Astrocyte of the hippocampus (primary cell): Measurements from ENCODE around the gene EDDM13.
"Not testable (repeated sequence)": the region's sequence is repeated elsewhere in the genome, so short reads cannot be mapped to it uniquely, and the experiment has no call there.

ENCODE experiments used
- DNase-seq: peaks from one replicate; pipeline ENCODE4 v3.0.0; 2011; ENCODE audit warnings: low read depth, low spot score

EDDM13 gene

GRCh38 chr19:56295531-56296455 lies 23.2 kb downstream of the EDDM13 start:
- no peak for DNase-seq

GRCh38 chr19:56297010-56297409 lies 24.5 kb downstream of the EDDM13 start:
- DNase-seq = no peak

DNA sequence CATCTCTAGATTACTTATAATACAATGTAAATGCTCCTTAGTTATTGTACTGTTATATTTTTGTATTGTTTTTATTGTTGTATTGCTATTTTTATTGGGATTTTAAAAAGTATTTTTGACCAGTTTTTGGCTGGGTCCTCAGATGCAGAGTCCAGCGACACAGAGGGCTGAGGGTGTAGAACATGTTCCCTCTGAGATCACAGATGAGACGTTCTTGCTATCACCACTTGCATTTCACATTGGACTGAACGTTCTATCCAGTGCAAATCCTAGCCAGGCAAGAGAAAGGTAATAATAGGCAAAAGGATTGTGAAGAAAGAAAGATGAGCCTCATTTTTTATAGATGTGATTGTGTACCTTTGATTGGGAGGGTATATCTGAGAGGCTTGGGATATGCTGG lies 27.1 kb downstream of the EDDM13 start:
- DNase-seq = no peak

GRCh38 chr19:56301155-56301554 lies 28.6 kb downstream of the EDDM13 start:
- DNase-seq = no peak

GRCh38 chr19:56301886-56302620 lies 29.5 kb downstream of the EDDM13 start:
- DNase-seq = no peak

DNA sequence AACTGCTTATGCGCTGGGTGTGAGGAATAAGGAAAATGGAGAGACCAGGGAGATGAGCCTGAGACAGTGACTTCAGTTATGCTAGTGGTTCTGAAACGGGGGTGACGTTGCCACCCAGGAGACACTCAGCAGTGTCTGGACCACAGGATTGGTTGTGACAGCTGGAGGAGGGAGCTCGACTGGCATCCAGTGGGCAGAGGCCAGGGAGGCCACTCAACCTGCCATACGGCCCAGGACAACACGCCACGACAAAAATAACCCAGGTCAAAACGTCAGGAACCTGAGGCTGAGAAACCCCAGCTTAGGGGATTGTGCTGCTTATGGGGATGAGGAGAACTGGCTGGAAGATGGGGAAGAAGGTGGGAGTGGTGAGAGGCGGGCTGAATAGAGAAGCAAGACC lies 31.7 kb downstream of the EDDM13 start:
- DNase-seq = no peak

DNA sequence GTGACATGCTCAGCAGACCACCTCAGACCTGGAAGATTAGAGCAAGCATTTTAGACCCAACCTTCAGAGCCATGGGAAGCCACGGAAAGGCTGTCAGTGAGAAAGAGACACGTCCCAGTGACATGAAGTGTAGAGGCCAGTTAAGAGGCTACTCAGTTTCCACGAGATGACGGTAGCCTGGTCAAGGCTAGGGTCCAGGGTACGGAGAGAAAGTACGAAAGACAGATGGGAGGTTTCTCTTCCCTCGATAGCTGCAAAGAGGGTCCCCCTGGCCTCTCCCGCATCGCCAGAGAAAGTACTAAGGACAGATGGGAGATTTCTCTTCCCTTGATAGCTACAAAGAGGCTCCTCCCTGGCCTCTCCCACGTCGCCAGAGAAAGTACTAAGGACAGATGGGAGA lies 33.5 kb downstream of the EDDM13 start:
- DNase-seq = no peak

GRCh38 chr19:56307062-56307461 lies 34.5 kb downstream of the EDDM13 start:
- DNase-seq = not testable (repeated sequence)

DNA sequence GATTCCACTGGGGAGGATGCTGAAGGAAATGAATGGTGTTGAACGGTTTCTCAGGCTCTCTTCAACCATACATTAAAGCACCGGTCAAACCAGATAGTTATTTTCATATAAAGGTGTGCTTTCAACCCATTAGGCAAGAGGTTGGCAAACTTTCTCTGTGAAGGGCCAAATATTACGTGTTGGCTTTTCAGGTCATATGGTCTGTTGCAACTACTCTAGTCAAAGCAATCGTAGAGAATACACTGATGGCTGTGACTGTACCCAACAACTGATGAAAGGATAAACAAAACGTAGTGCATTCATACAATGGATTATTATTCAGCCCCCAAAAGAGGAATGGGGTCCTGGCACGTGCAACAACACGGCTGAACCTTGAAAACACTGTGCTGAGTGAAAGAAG lies 36.2 kb downstream of the EDDM13 start:
- no peak for DNase-seq

DNA sequence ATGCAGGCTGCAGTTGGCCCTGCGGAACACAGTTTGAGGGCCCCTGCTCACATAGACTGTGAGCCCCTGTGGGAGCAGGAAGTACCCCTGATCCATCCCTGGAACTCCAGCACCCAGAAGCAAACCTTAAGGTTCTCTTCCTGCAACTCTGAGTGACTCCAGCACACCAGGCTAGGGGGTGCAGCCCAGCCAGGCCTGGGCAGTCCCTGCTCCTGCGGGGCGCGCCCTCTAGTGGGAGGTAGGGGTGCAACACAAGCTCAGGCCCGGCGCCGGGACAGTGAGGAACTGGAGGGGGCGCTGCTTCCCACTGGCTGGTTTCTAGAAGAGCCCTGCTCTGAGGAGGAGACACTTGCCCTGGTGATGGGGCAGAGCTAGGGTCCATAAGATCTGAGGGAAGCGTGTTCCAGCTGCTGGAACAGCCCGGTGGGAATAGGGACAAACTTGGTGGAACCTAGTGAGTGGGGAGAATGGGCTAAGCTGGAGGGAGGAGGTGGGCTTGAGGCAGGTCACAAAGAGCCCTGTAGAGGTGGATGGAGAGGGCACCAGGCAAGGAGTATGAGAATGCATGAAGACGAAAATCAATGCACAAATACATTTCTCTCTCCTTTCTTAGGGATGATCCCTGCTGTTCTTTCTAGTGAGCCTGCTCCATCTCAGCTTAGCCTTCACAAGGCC lies 37.1 kb downstream of the EDDM13 start:
- peak; percentile 25 for DNase-seq

DNA sequence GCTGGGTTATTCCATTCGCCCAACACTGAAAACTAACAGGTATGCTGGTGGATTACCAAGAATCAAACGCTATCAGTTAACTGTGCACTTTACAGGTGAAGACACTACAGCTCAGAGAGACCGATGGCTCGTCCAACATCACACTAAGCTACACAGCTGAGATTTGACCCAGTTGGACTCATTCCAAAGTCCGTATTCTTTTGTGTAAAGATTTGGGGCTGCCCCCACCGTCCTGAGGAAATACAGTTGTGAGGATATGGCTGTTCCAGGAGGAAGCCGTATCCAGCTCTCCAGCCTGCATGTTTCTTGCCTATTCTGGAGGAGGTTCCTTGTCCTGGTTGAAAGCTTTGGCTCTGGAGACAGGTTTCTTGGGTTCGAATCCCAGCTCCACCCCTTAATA lies 37.9 kb downstream of the EDDM13 start:
- no peak for DNase-seq

DNA sequence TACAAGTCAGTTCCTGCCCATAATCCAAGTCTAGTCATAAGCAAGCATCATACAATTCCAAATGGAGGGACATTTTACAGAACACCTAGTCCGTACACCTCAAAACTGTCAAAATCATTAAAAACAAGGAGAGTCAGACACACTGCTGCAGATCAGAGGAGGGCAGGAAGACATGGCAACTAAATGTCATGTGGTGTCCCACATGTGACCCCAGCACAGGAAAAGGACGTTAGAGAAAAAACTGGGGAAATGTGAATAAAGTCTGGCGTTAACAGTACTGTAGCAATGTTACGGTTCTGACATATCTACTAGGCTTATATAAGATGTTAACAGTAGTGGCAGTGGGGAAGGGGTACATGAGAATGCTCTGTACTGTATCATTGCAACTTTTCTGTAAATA lies 39.8 kb downstream of the EDDM13 start:
- no peak for DNase-seq

- no peak for DNase-seq
Measured at GRCh38 chr19:56312787-56313657, 40.5 kb downstream of the EDDM13 start.

DNA sequence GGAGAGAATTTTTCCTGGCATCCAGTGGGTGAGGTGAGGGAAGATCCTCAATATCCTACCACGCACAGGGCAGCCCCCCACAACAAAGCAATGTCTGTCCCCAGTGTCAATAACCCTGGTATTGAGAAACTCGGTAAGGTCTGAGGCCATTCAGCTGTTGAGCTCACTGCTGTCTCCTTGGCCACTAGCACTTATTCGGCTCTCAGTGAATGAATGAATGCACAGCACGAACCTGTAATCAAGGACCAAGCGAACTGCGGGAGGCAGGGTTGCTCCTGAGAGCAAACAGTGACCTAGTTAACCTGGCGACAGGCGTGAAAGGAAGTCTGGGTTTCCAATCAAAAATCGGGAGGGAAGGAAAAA lies 41.5 kb downstream of the EDDM13 start:
- no peak for DNase-seq

- DNase-seq = peak; percentile 97
Measured at GRCh38 chr19:56314381-56315076, 42.0 kb downstream of the EDDM13 start, which contains the start of gene ZSCAN5A. Gene ZSCAN5A (minus strand): TSS chr19:56314839. CDS start chr19:56225046, 89,793 bp downstream.

DNA sequence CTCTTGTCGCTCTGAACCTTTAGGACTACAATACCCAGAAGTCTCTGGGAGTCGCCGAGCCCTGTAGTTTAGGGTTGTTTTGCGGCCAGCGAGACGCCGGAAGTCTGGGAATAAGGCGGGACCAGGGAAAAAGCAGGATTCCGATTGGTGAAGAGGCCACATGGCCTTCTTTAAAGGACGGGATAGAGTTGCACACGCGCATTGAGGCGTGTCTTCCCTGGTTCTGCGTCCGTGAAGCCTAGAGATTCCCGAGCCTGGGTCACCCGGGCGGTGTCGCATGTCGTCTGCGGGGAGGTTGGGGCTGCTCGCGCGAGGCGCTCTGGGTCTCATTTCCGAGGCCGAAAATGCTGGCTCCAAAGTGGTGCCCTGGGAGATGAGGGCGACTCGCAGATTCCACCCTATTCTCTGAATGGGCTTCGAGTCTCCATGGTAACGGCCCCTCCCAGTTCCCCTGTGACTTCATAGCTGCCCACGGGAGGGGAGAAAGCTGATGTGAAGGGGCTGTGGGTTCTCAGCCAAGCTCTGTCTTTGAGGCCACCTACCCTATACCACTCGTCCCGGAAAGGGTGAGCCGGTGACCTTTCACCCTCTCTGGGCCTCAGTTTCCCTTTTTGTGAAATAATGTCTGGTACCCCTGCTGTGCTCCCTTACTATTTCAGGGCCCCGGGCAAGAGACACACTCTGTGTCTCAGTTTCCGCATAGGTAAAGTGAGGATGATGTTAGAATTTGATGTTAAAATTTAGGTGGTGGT lies 42.7 kb downstream of the EDDM13 start:
- DNase-seq = peak; percentile 99

GRCh38 chr19:56316728-56317127 lies 44.2 kb downstream of the EDDM13 start:
- no peak for DNase-seq

DNA sequence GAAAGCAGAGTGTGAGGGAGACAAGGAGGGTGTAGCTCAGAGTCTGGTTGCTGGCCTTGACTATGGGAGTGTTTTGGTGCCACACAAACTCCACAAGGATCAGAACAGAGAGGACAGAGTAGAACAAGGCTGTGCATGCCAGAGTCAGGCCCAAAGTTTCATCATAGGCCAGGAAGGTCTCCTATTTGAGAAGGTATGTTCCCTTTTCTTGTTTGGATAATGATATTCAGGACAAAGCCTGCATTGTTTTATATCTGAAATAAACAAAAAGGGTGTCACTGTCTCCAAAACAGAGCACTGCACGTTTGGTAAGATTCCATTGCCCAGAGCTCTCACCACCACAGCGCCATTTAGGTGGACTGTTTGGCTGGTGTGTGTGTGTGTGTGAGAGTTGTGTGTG lies 45.2 kb downstream of the EDDM13 start:
- no peak for DNase-seq

GRCh38 chr19:56319991-56320390 lies 47.4 kb downstream of the EDDM13 start:
- no peak for DNase-seq
